ENCODE results near the gene NECTIN1.

The NECTIN1 gene

DNA sequence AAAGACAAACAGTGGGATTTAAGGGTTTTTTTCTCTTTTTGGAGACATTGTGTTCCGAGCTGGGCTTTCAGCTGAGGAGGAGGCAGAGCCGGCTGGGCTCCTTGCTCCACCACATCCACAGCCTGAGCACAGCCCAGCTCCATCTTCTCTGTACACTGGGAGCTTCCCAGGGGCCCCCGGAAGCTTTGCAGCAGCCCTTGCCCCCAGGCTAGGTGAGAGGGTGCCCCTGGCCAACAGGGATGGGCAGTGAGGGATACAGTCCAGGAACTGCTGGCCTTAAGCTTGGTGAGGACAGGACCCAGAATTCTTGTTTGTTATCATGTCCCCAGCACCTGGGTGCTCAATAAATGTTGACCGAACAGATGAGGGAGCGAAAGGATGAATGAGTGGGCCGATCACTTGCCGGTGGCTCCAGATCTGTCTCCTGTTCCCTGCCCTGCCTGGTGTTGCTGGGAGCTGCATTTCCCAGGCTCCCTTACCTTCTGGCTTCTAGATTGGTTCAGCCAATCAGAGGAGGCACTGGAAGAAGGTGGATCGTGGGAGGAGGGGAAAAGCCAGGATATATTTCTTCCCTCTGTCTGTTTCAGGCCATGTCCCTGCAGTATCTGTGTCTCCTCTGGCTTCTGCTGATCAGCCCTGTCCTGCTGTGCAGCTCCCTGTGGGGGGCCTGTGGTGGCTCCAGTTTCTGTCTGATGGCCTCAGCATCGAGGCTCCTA, 26.5 kb upstream of the NECTIN1 start:
- no peak for DNase-seq (ENCODE audit: low read depth in 1 of 2, low spot score in 1 of 2)

DNA sequence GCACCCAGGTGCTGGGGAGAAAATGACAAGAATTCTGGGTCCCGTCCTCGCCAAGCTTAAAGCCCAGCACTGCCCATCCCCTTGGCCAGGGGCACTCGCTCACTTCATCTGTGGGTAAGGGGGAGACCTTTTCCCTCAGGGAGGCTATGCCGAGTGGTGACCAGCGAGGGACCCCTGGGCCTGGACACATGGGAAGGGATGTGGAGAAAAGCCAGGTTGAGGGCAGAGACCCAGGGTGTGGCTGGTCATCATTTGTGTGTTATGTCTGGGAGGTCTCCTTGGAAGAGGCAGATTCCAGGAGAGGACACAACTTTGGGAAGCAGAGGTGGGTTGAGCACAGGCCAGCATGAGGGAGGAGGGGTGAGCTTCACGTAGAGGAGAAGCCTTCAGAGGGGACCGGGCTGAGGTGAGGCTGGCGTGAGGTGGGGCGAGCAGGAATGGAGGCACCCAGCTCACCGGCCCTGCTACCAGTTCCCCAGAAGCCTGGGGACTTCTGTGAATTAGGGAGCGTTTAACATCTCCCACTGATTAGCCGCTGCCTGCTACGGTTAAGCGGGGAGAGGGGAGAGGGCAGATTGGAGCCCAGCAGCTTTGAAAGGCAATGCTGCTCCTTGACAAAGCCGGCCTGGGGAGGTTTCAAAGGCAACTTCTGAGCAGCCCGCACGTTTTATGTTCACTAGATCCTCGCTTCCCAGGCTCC, 25.8 kb upstream of the NECTIN1 start:
- no peak for DNase-seq (ENCODE audit: low read depth in 1 of 2, low spot score in 1 of 2)

DNA sequence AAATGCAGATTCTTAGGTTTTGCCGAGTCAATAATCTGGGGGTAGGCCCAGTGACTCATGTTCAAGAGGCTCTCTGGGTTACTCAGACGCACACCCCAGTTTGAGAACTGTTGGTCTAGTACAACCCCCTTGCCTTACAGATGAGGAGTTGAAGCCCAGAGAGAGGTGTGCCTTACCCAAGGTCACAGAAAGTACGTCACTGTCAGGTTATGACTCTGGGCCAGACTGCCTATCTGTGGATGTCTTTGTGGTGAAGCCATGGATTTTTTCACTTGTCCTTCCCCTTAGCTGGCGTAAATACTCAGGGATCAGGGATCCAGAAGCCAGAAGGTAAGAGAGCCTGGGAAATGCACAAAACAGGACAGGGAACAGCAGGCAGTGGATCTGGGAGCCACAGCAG, 25.2 kb upstream of the NECTIN1 start:
- no peak for DNase-seq (ENCODE audit: low read depth in 1 of 2, low spot score in 1 of 2)

DNA sequence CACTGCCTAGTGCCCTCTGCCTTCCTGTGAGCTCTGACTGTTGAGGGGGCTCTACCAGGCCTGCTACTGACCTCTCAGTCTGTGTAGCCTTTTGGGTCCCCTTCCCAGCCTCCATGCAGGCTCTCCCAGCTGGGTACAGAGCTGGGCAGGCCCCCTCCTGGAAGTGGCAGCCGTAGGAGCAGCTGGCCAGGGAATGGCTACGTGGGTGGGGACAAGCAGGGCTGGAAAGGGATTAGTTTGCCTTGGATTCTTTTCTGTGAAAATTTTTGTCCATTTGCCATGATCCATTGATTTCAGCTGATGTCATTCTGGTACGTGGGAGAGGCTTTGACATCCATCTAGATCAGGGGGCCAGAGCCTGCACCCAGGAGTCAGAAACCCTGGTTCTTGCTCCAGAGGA, 23.9 kb upstream of the NECTIN1 start:
- DNase-seq (ENCODE audit: low read depth in 1 of 2, low spot score in 1 of 2) = no peak

DNA sequence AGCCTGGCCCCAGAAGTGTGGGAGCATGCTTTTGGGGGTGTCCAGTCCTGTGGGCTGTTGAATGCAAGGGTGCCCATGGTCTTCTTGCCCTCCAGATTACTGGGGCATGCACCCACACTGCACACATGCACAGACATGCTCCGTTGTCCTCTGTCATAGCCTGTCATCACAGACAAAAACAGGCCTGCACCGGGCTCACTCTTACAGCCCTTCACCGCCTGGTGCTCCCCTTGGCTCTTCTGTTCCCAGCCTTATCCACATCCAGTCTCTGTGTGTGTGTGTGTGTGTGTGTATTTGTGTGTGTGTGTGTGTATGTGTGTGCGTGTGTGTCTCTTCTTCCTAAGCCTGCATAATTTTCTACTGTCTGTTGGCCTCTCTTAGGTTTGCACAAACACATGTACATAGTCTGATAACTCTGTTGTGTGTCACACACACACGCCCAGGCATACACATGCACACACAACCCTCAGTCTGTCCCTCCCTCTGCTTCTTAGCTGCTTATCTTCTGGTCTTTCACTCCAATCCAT, 23.4 kb upstream of the NECTIN1 start:
- no peak for DNase-seq (ENCODE audit: low read depth in 1 of 2, low spot score in 1 of 2)

GRCh38 chr11:119750056-119750455, 21.1 kb upstream of the NECTIN1 start:
- no peak for DNase-seq (ENCODE audit: low read depth in 1 of 2, low spot score in 1 of 2)

- no peak for DNase-seq (ENCODE audit: low read depth in 1 of 2, low spot score in 1 of 2)
Measured at GRCh38 chr11:119749006-119749565, 20.1 kb upstream of the NECTIN1 start.

GRCh38 chr11:119747868-119748660, 19.1 kb upstream of the NECTIN1 start:
- DNase-seq (ENCODE audit: low read depth in 1 of 2, low spot score in 1 of 2) = no peak

GRCh38 chr11:119745776-119746535, 17.0 kb upstream of the NECTIN1 start:
- no peak for DNase-seq (ENCODE audit: low read depth in 1 of 2, low spot score in 1 of 2)

DNA sequence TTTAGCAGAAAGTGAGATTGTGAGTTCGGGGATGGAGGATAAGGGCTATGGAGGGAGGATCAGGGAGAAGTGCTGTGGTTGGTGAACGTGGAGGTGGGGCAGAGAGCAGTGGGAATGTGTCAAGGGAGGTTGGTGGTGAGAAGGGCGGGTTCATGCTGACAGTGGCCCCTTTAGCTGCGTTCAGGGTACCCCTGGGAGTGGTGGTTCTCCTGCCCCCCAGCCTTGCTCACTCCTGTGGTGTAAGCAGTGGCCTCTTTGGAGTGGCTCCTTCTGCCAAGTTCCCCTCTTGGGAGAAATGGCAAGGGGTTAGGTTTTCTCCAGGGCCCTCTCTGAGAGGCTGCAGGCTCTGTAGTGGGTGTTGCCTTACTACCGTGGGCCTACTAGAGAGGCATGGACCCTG, 16.1 kb upstream of the NECTIN1 start:
- DNase-seq (ENCODE audit: low read depth in 1 of 2, low spot score in 1 of 2) = no peak

- DNase-seq (ENCODE audit: low read depth in 1 of 2, low spot score in 1 of 2) = no peak
Measured at GRCh38 chr11:119744577-119744976, 15.6 kb upstream of the NECTIN1 start.

DNA sequence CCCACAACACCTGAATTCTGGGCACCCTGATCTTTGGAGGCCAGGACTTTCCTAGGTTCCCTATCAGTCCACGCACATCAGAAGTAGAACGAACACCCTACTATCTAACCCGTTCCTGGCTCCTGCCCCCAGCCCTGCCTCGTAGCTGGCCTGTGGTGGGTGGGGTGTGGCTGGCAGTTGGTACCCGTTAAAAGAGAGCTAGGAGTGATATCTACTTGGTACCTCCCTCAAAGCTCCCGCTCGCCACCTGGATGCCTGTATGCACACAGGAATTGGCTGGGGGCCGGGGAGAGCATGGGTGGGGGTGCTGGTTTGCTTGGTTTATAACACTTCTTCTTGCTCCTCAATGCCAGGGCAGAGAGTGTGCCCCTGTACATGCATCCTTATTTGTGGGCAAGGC, 14.0 kb upstream of the NECTIN1 start:
- no peak for DNase-seq (ENCODE audit: low read depth in 1 of 2, low spot score in 1 of 2)

DNA sequence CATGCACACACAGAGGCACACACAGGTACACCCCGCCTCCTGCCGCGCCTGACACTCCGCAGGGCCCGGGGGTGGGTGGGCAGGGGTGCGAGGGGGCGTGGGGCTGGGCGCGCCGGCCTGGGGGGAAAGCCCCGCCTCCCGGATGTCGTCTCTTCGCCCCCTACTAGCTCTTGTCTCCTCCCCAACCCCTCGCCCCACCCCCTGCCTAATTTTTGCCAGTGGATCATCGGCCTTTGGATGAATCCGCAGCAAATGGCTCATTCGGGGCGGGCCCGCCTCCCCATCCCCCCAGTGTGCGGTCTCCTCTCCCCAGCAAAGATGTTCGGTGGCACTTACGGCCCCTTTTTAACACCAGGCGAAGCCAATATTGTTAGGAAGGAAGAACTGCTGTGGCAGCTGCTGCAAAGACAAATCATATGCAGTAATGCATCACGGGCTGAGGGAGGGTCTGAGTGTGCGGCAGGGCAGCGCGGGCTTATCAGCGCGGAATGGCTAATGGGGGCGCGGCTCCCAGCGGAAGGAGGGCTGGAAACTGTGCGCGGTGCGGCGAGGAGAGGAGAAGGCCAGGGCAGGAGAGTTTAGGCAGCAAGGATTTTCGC, 13.4 kb upstream of the NECTIN1 start:
- no peak for DNase-seq (ENCODE audit: low read depth in 1 of 2, low spot score in 1 of 2)

DNA sequence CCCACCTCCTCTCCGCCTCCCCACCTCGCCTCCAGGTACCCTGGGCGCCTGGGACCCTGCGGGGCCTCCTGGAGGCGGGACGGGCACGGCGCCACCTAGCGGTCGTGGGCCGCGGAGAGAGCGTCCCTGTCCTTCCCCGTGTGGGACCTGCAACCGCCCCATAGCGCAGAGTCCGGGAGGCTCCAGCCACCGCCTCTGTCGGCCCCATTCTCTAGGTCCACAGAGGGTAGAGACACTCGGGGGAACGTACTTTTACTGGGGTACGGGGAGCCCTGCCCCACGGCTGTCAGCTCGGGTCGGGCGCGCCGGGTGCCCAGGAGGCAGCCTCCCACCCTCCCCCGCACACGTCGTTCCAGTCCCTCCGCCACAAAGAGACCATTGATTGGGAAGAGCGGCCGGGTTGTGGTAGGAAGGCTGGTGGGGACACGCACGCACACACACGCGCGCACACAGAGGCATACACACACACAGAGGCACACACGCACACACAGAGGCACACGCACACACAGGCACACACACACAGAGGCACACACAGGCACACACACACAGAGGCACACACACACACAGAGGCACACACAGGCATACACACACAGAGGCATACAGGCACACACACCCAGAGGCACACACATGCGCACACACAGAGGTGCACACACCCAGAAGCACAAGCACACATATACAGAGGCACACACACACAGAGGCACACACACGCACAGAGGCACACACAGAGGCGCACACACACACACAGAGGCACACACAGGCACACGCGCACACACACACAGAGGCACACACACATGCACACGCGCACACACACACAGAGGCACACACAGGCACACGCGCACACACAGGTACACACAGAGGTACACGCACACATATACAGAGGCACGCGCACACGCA, 12.6 kb upstream of the NECTIN1 start:
- DNase-seq (ENCODE audit: low read depth in 1 of 2, low spot score in 1 of 2) = peak; percentile 37 to 44

DNA sequence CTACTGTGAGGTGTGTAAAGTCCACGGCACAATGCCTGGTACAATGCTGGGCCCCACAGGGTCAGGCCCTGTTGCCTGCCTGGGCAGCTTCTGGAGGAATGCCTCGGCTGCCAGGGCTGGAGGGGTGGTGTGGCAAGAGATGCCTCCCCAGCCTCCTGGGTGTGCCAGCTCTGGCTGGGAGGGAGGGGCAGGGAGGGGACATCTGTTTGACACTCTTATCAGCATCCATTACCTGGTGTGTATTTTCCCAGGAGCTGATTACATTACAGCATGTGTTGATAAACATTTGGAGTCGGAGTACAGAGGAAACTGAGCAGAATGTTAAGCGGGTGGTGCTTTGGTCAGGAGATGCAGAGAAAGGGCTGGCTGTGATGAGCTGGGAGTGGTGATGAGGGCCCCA, 11.0 kb upstream of the NECTIN1 start:
- no peak for DNase-seq (ENCODE audit: low read depth in 1 of 2, low spot score in 1 of 2)

DNA sequence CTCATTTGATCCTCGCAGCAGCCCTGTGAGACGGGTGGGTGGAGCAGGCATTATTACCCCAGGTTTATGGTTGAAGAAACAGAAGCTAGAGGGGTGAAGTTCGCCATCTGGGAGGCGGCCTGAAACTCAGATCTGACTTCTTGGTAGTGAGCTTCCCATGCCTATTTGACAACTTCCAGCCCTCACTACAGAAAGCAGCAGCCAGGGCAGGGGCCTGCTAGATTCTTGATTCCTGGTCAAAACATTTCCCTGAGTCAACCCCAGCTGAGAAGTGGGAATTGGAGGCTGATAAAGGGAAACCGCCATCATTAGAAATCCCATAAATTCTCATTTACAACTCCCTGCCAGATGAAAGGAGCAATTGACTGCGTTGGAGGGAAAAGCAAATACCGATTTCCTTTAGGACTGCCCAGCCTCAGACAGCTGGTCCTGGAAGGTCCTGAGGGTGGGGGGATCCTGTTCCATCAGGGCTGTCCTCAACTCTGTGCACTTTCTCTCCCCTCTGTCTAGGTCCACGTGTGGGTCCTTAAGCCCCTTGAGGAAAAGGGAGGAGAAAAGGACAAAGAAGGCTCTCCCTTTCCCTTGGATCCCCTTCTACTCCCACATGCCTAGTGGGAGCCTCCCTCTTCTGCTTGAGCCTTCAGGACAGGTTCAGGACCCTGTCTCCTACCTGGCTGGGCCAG, 10.2 kb upstream of the NECTIN1 start:
- no peak for DNase-seq (ENCODE audit: low read depth in 1 of 2, low spot score in 1 of 2)

DNA sequence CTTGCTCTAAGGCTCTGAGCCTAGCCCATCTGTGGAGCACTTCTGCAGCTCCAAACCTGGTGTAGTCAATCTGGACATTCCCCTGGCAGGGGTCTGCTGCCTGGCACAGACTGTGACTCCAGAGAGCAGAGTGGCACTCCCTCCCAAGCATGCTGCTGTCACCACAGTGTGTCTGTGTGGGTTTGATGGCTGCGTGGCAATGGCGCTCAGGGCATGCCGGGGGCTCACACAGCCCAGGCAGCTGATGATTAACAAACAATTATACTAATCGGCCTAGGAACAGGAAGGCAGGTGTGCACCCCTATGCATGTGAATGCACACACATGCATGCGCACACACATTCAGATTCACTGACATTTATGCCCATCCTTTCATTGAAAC, 9.0 kb upstream of the NECTIN1 start:
- no peak for DNase-seq (ENCODE audit: low read depth in 1 of 2, low spot score in 1 of 2)

- no peak for DNase-seq (ENCODE audit: low read depth in 1 of 2, low spot score in 1 of 2)
Measured at GRCh38 chr11:119737366-119738058, 8.5 kb upstream of the NECTIN1 start.
